Endothelial cell of umbilical vein (primary cell): ENCODE measurements around the gene ALDH8A1.

Source experiments
- EZH2 ChIP-seq: IDR thresholded peaks from 2 replicates; pipeline ENCODE4 v1.6.1; 2012; ENCODE audit warnings: borderline replicate concordance, low read depth, mild to moderate bottlenecking, moderate library complexity, low read length, inconsistent platforms; ENCODE audit not compliant: severe bottlenecking
- GATA2 ChIP-seq: IDR thresholded peaks from 2 replicates; pipeline ENCODE4 v1.7.0; 2011; ENCODE audit warnings: low read depth, mild to moderate bottlenecking, moderate library complexity, mixed read lengths, low read length; ENCODE audit not compliant: insufficient read length, insufficient read depth

- no peak for TF ChIP-seq GATA2
- TF ChIP-seq EZH2 = no peak
These were observed 55.1 kb downstream of the ALDH8A1 start for GRCh38 chr6:134894800-134895199.
